Left hindlimb (tissue), 1 donor: ENCODE data around the gene LCT.
A peak's percentile ranks its signal among the peaks of the same experiment; 100 is the strongest.
"Not testable (repeated sequence)": the region's sequence is repeated elsewhere in the genome, so short reads cannot be mapped to it uniquely, and the experiment has no call there.

Experiments
- DNase-seq: peaks from one replicate; pipeline ENCODE4 v3.0.0-alpha.2; 2018

LCT gene

DNA sequence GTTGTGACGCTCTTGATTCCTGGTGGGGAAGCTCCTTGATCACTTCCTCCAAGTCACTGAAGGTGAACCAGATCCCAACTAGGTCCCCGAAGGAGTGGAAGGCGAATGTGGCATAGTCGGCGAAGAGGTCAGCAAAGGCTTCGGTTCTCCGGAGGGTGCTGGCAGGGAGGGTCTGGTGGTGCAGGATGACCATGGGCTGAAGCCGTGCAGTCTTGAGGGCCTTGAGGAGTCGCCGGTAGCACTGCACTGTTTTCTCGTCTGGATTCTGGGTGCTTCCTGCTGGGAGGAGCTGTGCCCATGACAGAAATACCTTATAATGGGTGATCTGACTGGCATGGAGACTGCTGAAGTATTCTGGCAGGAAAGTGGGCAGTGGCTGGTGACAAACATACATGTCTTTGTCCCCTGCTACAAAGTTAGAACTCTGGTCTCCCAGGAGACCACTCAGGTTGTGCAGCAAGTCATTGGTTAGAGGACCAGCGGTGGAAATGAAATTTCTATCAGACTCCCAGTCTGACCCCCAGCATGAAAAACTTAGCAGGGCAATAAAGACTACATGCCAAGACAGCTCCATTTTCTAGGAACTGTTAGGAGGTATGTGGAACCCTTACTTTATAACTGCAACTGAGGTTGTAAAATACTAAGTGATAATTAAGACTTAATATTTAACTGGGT is at the start of gene LCT:
Gene LCT, minus strand, starts transcription at position 589 of the 675 bp plus-strand sequence. Its CDS starts 15 bp downstream, at position 574.
- DNase-seq = no peak

DNA sequence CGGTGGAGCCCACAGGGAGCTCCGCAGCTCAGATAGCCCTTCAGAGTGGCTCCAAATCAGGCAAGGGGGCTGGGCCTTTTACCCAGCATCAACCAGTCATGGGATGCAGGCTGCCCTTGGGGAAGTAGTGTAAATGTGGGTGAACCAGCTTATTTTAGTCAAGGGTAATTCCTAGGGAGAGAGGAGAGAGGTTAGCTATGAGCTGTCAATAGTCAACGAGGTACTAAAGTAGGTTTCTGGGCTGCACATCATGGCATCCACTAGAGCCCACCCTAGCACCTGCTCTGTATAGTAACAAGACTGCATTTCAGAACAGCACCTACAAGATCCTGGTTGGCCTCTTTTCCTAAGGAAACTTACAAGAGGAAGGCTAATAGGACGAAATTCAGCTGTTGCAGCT is 48.7 kb upstream of the LCT start:
- DNase-seq = no peak

DNA sequence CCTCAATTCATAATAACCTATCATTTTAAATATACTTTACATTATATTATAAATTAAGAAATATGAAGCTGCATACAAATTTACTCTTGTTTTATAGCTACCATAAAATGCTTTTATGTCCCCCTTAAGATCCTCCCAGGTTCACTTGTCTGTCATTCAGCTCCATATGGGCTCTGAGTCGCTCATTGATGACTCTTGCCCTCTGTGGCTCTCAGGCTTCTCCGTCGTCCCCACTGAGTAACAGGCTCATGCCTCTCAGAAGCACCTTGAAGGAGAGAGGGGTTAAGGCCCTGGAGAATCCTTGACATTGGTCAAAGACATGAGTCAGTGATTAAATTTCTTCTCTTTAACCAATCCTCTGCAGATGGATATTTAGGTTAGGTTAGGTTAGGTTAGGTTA is 45.4 kb upstream of the LCT start:
- no peak for DNase-seq

DNA sequence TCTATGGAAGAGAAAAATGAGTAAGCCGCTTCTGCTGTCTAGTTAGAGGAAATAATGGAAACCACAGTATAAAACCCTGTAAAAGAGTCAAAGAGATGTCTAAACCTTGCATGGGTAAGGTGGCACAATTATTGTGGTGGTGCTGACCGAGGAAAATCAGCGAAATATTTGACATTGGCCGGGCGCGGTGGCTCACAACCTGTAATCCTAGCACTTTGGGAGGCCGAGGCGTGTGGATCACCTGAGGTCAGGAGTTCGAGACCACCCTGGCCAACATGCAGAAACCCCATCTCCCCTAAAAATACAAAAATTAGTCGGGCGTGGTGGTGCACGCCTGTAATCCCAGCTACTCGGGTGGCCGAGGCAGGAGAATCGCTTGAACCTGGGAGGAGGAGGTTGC is 39.8 kb upstream of the LCT start:
- not testable (repeated sequence) for DNase-seq

DNA sequence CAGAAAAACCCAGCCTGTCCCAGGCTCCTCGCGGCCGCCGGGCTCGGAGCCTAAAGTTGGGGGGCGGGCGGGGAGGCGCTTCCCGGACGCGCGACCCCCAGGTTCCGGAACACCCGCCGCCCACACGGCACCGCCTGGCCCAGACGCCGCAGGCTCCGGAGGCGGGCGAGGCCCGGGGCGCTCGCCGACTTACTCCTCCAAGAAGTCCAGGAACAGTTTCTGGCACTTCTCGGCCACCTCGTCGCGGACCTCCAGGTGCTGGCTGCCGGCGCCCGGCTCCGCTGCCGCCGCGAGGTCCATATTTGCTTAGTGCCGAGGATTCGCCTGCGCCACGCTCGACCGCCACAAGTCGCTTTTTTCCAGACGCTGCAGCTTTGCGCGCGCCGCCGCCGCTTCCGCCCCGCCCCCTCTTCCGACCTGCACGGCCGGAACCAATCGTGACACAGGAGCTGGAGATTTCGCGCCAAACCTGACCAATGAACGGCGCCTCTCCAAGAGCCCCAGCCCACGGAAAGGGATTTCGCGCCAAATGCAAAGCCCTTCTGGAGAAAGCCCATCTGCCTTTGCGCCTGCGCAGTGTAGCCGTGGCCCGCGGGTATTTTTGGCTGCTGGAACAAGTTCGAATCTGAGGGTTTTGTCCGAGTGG is 39.2 kb upstream of the LCT start, which contains the start of gene MCM6:
Gene MCM6, minus strand, starts transcription at position 378 of the 646 bp plus-strand sequence. Its CDS starts 78 bp downstream, at position 300.
- DNase-seq = peak; percentile 99

DNA sequence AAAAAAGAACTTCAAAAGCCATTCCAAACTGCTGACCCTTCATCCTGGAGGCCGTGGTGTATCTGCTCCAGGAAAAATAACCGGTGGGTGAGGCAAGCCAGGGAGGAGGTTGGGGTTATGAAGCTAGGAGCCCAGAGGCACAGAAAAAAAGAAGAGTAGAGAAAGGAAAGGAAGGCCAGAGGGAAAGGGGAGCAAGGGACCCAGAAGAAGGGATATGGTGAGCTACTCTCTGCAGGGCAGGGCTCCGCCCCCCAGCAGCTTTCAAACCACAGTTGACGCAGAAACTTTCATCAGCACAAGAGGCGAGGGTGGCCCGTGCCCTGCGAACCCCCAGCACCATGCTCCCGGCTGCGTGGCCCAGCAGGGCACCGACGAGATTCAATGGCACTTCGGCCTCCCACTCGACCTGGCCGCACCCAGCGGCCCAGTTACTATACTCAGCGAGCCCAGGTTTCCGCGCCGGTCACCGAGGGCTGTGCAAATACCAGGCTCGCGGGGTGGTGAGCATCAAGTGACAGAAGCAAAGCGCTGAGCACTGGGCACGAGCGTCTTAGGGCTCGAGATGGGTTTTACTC is 38.6 kb upstream of the LCT start:
- peak; percentile 59 for DNase-seq

DNA sequence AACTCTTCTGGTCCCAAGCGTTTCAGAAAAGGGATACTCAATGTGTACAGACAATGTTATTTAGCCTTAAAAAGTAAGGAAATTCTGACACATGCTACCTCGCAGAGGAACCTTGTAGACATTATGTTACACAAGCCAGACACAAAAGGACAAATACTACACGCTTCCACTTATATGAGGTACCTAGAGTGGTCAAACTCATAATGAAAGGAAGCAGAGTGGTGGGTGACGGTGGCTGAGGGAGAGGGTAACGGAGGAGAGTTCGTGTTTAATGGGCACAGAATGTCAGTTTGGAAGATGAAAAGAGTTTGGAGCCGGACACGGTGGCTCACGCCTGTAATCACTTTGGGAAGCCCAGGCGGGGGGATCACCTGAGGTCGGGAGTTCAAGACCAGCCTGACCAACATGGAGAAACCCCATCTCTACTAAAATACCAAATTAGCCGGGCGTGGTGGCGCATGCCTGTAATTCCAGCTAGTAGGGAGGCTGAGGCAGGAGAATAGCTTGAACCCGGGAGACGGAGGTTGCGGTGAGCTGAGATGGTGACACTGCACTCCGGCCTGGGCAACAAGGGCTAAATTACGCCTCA is 37.9 kb upstream of the LCT start:
- DNase-seq = no peak

DNA sequence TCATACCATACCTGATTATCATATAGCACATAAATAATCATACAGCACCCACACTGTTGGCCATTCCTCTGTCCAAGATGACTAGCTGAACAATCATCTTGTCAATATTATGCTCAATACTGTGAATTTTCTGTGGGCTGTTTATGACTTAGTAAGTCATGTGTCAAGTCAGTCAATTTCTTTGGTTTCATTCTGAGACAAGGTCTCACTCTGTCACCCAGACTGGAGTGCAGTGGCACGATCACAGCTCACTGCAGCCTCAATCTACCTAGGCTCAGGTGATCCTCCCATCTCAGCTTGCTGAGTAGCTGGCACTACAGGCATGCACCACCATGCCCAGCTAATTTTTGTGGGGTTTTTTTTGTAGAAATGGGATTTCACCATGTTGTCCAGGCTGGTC is 33.6 kb upstream of the LCT start:
- no peak for DNase-seq

DNA sequence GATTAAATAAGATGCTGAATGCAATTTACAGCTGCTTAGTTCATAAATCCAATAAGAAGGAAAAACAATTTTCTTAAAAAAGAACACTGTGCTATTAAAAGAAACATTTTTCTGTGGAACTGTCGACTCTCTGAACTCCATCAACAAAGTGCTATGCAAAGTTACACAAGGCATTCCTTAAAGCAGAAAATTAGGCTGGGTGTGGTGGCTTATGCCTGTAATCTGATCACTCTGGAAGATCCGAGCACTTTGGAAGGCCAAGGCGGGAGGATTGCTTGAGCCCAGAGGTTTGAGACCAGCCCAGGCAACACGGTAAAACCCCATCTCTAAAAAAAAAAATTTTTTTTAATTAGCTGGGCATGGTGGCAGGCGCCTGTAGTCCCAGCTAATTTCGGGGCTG is 26.2 kb upstream of the LCT start:
- no peak for DNase-seq

DNA sequence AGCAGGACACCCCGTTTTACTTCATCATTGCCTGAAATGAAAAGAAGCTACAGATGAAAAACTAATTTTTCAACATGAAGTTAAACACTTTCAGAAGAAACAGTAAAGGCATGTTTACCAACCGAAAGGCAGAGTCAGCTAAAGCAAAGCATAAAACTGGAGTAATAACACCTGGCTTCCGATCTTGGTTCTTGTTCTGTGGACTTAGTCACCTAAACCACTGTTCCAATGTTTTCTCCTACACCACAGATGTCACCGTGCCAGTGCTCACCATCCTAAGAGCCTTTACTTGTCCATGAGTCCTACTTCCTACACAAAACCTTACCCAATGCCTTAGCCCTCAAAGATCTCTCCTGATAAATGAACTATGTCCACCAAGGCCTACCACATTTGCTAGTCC is 25.7 kb upstream of the LCT start:
- no peak for DNase-seq

DNA sequence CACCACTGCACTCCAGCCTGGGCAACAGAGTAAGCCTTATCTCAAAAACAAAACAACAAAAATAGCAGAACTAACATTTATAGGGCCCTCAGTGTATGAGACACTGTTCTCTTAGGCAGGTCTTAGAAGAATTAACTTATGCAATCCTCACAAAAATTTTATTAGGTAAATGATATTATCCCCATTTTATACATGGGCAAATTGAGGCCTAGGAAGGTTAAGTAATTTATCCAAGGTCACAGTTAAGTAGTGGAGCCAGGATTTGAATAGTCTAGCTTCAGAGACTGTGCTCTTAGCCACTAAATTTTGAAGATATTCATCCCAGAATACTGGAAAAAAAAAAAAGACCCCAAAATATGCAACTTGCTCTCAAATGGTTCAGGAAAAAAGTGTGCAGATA is 16.4 kb upstream of the LCT start:
- DNase-seq = no peak

DNA sequence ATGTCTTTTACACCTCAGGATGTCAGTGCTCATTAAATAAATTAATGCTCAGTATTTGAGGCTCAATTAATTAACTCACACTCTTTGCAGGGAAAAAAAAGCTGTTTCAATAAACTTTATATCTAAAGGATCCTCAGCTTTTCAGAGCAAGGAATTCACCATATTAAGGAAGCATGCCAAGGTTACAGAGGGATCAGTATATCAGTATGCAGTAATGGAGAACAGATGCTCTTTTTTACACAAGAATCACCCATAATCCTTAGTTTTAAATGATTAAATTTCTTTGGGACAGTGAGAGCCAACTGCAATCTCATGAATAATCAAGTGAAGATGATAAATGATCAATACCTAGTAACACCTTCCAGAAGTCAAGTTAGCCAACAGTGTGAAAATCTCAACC is 14.9 kb upstream of the LCT start:
- no peak for DNase-seq

DNA sequence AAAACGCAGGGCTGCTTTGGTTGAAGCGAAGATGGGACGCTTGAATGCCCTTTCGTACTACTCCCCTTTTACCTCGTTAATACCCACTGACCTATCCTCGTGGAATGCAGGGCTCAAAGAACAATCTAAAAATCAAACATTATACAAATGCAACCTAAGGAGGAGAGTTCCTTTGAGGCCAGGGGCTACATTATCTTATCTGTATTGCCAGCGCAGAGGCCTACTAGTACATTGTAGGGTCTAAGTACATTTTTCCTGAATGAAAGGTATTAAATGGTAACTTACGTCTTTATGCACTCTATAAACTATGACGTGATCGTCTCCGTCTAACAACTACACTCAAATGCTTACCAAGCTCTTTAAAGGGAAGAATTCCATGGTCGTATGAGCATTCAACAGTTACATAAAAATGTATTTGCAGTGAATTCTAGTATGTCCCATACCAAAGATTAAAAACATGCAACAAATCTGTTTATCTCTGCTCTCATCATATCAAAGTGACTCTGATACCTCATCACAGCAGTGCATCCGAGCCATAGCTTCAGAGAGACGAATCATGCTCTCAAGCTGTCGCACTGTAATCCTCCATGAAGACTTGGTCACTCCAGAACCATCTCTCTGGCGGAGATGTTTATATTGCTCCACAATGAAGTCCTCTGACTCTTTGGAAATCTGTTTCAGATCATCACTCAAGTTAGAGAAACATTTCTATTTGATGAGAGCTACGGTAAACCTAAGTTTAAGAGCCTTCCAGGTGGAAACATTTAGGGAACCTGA is 14.1 kb upstream of the LCT start:
- DNase-seq = no peak

DNA sequence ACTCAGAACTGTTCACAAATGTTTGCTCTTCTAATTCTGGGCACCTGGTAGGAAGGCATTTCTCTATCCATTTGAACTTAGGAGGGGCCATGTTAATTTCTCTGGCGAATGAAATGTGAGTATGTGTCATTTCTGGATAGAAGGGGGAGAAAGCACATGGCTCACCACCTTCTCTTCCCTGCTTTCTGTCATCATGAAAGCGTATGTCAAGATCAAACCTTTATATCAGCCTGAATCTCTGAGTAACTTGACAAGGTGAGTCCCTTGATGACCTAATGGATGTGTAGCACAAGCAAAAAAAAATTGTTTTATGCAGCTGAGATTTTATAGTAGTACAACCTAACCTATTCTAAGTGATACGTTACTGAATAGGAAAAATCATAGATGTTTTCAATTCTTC is 12.1 kb upstream of the LCT start:
- no peak for DNase-seq

DNA sequence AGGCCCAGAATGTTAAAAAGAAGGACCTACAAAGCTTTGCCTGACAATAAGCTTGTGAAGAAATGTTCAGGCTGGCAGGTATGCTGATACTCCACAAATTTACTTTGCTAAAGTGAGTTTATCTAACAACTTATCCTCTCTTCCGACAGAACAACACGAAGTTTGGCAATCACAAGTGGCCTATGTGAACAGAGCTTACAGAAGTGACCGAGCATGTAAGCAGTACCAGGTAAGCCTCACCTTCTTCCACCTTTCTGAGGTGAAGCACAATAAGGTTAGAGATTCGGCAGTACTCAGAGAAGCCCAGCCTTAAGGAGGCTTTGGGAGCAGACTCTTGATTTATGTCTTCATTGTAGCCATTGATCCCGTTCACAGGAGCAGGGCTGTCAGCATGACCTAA is 9.0 kb upstream of the LCT start:
- DNase-seq = no peak

DNA sequence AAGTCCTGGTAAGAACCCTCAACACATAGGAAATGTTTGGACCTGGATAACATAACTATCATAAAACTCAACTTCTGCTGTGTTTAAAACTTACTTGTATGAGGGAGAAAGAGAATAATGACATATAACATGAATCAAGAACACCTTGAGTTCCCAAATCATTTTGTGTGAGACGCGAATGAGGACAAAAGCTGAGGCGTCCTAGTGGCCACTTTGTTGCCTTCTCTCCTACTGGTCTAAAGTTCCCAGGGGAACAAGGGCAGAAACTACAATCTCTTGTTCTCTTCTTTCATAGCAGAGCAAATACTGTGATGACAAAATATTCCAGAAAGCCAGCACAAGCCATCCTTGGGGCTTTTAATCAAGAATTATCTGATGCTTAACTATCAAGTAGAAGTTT is 8.3 kb upstream of the LCT start:
- no peak for DNase-seq

DNA sequence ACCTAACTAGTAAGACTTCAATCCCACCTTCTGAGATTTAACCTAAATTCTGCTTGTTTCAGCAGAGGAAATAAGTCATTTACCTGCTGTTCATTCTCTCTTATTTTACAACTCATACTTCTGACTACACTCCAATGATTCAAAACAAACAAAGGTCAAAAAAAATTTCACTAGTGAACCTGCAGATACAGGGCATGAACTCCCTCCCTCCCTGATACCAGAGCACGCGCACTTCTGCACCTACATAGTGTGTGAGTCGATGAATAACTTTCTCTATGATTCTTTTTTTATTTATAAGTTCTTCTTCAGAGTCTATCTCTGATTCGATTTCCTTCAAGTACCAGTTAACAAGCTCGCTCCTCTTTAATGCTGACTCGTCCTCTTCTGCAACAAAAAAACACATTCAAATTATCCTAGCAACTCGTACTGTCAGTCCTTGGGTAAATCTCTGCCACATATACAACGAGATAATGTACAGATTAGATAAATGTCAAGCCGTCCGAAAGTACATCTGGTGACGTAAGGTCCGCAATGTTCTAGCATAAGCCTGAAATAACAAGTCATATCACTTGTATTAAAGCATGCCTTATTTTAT is 7.4 kb upstream of the LCT start:
- DNase-seq = no peak

DNA sequence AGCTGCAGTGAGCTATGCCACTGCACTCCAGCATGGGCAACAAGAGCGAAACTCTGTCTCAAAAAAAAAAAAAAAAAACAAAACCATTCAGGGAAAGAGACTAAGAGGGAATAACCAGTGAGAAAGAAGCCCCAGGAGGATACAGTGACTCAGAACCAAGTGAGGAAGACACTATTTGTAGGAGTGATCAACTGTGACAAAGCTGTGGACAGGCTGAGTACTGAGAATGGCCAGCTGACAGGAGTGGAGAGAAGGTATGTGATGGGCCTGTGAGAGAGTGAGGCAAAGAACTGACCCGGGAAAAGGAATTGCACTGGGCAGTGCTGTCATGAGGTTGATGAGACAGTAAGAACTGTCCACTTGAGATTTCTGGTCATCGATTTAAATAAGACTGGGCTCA is 6.7 kb upstream of the LCT start:
- DNase-seq = no peak

DNA sequence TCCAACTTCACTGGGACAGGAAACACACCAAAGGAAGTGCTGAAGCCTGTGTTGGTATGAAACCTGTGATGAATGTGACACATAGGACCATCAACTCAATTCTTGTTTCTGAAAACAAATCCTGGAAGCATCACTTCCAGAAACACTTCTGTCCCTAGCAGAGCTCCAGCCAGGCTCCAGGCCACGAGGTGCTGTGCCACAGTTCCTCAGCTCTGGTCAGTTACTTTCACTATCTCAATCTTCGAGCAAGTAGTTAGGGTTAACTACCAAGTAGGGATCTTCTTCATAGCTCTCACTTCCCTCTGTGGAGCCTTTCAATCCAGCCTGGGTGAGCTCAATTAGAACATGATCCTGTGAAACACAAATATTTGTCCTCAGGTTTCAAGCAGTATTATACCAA is 3.6 kb upstream of the LCT start:
- no peak for DNase-seq

DNA sequence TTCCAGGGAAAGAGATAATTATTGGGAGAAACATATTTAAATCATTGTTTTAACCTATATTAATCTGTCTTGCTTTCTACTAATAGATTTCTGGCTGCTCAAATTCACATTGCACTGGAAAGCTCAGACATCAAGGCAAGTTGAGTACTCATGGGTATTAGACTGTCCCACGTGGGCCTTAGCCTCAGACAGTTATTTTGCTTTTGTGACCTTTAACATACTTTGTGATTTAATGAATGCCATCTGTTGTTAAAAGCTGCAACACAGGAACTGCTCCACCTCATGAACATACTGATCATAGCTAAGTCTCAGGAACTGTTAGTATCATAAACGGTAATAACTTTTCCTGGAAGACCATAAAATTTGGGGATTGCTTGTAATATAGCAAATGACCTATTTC is 2.7 kb upstream of the LCT start:
- no peak for DNase-seq

DNA sequence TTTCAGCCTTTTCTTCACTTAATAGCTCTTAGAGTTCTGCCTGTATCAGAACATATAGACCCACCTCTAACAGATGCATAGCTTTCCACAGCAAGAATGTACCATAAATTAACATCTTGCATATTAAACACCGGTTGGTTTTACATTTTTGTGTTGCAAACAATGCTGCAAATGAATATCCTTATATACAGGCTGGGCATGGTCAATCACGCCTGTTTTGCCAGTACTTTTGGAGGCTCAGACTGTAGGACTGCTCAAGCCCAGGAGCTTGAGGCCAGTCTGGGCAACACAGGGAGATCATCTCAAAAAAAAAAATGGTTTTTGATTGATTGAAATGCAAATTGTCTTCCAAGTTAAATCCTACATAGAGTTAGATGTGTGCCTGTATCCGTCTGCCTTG is 1.5 kb upstream of the LCT start:
- no peak for DNase-seq

DNA sequence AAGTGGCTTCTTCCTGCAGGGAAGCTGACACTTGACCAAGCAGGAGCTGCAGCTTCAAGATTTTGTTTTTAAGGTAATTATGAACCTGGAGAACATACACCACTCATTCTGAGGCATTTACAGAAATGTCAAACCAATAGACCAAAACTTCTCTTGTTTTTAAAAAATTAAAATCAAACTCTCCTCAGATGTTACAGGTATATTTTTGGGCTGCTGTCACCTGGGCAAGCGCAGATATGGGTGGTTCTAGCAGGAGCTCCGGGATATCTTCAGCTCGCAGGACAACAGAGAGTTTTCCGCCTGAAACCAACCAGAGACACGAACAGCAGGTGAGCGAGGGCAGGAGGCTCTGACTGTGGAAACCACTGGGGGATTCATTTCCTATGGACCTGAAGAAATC is 4.1 kb downstream of the LCT start:
- DNase-seq = no peak
